Adrenal gland (tissue), 5 donors: Measurements from ENCODE around the gene ZNF561.

Experiments
- CTCF ChIP-seq, 6 experiments: fragments of 450-650 bp in 4 of 6; fragments of 200-600 bp in 2 of 6; sonication (generic) in 1 of 6; IDR thresholded peaks; 1 replicate in 5 of 6; 2 replicates in 1 of 6; pipeline versions ENCODE4 v1.5.1 to v1.8.0; 2016 to 2021; ENCODE audit warnings: antibody characterized with exemption in 6 of 6, mild to moderate bottlenecking in 2 of 6, moderate library complexity in 1 of 6
- POLR2A ChIP-seq, 2 donors: fragments of 450-650 bp; IDR thresholded peaks; one replicate each; pipeline ENCODE4 v1.6.1; 2017; ENCODE audit warnings: antibody characterized with exemption in 2 of 2, mild to moderate bottlenecking in 2 of 2, moderate library complexity in 1 of 2
- donor health status: DM: no; HTN: no; CAD: no.

GRCh38 chr19:9610484-9611113, 10.4 kb downstream of the ZNF561 start:
- TF ChIP-seq CTCF (IDR thresholded peaks at IDR 0.05) (no peak), POLR2A (IDR thresholded peaks at IDR 0.05) (no peak)
